Progenitor cell of endocrine pancreas (in vitro differentiated cells): Measurements from ENCODE around the gene NAA35. TPM values are rescaled to one million over a fixed set of nuclear protein-coding genes. Genes with fewer than 3 reads are reported as not detected.

Experiments
- DNase-seq: peaks from one replicate; pipeline ENCODE4 v3.0.0; 2021; ENCODE audit warnings: low spot score; ENCODE audit not compliant: unreplicated experiment
- H3K27ac Mint-ChIP-seq: 2 replicates; pipeline ENCODE4 v1.8.0; 2021; ENCODE audit warnings: mild to moderate bottlenecking, moderate library complexity, mixed read lengths
- H3K27me3 Mint-ChIP-seq: 2 replicates; pipeline ENCODE4 v1.8.0; 2021; ENCODE audit warnings: mixed read lengths
- H3K36me3 Mint-ChIP-seq: 2 replicates; pipeline ENCODE4 v1.8.0; 2022; ENCODE audit warnings: mixed read lengths; ENCODE audit not compliant: insufficient read depth
- H3K4me1 Mint-ChIP-seq: 2 replicates; pipeline ENCODE4 v1.8.0; 2021; ENCODE audit warnings: low read depth, mixed read lengths
- H3K4me3 Mint-ChIP-seq: 2 replicates; pipeline ENCODE4 v1.8.0; 2021; ENCODE audit warnings: low read depth, mild to moderate bottlenecking, moderate library complexity, mixed read lengths
- H3K9me3 Mint-ChIP-seq: 2 replicates; pipeline ENCODE4 v1.8.0; 2021; ENCODE audit warnings: low read depth, mixed read lengths
- total RNA-seq: library from RNA; stranded (reverse); gene quantifications from 2 replicates; pipeline ENCODE4 v1.2.1, GENCODE V29; 2021
- TF ChIP-seq, protein P1 (sequence below): fragments of 200-600 bp; sonication (generic); IDR thresholded peaks from one replicate; pipeline ENCODE4 v1.5.0; 2021; ENCODE audit warnings: antibody characterized with exemption, mild to moderate bottlenecking; ENCODE audit not compliant: unreplicated experiment

Gene NAA35
- total RNA-seq, 1 donor from 2014 or later = 37.3 TPM

DNA sequence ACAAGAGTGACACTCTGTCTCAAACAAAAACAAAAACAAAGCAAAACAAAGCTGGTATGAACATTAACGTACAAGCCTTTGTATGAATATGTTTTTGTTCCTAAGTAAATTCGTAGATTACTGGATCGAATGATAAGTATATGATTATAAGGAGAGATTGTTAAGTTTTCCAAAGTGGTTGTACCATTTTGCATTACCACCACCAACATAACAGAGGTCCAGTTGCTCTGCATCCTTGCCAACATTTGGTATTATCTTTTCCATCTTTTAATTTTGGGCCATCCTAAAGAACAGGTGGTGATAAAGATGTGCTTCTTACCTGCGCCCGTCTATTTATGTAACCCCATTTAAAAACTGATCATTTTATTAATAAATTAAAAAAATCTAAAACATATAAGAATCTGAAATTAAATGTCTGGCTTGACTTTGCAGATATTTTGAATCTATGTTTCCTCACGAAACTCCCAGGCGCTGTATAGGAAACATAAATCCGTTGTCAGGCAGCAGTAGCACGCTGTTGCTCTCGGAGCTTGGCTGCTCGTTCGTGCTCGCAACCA is 593 bp upstream of the NAA35 start:
- H3K27ac Mint-ChIP-seq = peak overlapping the region; percentile 97
- no peaks in the 10 kb centered on the region for H3K27me3 Mint-ChIP-seq
- H3K9me3 Mint-ChIP-seq = peaks cover 8% of the 10 kb centered on the region
- no peak overlapping the region for H3K4me3 Mint-ChIP-seq
- H3K36me3 Mint-ChIP-seq = peaks cover 11% of the 10 kb centered on the region
- peaks cover 18% of the 10 kb centered on the region for H3K4me1 Mint-ChIP-seq
- no peak for DNase-seq
- TF ChIP-seq, protein P1, sequence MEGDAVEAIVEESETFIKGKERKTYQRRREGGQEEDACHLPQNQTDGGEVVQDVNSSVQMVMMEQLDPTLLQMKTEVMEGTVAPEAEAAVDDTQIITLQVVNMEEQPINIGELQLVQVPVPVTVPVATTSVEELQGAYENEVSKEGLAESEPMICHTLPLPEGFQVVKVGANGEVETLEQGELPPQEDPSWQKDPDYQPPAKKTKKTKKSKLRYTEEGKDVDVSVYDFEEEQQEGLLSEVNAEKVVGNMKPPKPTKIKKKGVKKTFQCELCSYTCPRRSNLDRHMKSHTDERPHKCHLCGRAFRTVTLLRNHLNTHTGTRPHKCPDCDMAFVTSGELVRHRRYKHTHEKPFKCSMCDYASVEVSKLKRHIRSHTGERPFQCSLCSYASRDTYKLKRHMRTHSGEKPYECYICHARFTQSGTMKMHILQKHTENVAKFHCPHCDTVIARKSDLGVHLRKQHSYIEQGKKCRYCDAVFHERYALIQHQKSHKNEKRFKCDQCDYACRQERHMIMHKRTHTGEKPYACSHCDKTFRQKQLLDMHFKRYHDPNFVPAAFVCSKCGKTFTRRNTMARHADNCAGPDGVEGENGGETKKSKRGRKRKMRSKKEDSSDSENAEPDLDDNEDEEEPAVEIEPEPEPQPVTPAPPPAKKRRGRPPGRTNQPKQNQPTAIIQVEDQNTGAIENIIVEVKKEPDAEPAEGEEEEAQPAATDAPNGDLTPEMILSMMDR = no peak

GRCh38 chr9:85941622-85941940 is 635 bp downstream of the NAA35 start:
- peak overlapping the region; percentile 94 for H3K27ac Mint-ChIP-seq

DNA sequence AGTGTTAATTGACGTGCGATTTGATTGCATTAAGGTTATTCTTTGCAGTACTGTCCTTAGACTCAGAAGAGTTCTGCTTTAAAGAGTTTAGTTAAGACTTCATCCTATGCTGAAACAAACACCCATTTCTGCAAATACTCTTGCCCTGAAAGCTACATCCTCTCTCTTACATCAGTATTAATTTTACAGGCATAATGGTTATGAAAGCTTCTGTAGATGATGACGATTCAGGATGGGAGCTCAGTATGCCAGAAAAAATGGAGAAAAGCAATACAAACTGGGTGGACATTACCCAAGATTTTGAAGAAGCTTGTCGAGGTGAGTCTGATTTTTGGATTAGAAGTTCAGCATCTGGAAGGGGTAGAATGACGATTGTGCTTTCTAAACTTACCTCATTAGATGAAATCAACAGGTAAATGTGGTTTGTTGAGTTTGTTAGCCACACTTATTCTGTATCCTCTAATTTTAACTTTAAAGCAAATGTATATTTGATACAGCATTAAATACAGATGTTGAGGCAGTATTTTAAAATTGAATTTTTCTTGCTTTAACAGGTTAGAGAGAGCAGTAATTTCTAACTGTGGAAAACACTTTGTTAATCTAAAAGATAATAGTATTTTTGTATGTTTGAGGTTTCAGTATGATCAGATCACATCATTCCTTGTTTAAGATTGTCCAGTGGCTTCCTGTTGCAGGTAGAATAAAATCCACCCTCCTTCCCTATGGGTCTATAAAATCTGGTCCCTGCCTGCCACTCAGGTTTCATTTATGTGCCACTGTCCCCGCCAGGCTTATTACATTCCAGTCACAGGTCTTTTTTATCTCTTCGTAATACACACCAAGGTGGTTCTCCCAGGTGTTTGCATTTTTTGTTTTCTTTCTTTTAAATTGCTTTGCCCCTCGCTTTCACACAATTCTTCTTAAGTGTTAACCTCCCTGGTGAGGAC is 1.3 kb downstream of the NAA35 start:
- DNase-seq = no peak
- H3K4me3 Mint-ChIP-seq = no peak overlapping the region
- no peaks in the 10 kb centered on the region for H3K27me3 Mint-ChIP-seq
- peak overlapping the region; percentile 94 for H3K27ac Mint-ChIP-seq
- TF ChIP-seq, protein P1 = no peak
- H3K9me3 Mint-ChIP-seq = peaks cover 3% of the 10 kb centered on the region
- H3K4me1 Mint-ChIP-seq = peaks cover 15% of the 10 kb centered on the region
- peaks cover 23% of the 10 kb centered on the region for H3K36me3 Mint-ChIP-seq

More at GRCh38 chr9:85941622-85941940, 635 bp downstream of the NAA35 start:
- peaks cover 18% of the 10 kb centered on the region for H3K36me3 Mint-ChIP-seq
- peaks cover 18% of the 10 kb centered on the region for H3K4me1 Mint-ChIP-seq
- DNase-seq = no peak
- TF ChIP-seq, protein P1 = no peak
- peaks cover 3% of the 10 kb centered on the region for H3K9me3 Mint-ChIP-seq
- H3K27me3 Mint-ChIP-seq = no peaks in the 10 kb centered on the region
- H3K4me3 Mint-ChIP-seq = no peak overlapping the region

DNA sequence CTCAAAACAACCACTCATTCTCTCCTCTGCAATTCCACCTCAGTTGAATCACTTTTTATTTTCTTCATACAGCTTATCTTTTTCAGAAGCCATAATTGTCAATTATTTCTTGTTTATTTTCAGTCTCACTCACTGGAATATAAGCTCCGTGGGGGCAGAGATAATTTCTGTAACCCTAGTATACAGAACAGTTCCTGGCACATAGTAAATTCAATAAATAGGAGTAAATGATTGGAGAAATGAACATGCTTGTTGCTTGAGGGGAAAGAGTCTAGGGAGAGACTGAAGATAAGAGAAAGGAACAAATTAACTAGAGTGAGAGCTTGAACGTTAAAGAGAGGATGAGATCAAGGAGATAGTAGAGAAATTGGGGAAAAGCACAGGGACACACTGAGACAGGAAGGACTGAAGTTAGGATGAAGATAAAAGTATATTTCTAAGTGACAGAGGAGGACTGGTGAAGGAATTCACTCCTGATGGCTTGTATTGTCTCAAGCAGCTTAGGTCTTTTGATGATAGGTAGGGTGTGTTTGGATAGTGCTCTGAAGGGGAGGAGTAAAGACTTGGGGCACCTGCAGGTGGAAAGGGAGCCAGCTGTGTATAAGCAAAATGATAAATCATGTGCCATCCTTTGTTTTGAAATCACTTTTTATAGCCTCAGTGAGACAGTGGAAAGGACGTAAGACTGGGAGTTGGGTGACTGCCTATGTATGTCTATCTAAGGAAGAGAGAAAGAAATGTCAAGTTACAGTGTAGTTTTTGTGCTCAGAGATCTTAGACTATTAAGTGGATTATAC is 2.2 kb downstream of the NAA35 start:
- Mint-ChIP-seq H3K27ac (no peak overlapping the region), H3K27me3 (no peaks in the 10 kb centered on the region), H3K36me3 (peaks cover 23% of the 10 kb centered on the region), H3K9me3 (peaks cover 3% of the 10 kb centered on the region), H3K4me1 (peaks cover 11% of the 10 kb centered on the region), H3K4me3 (no peak overlapping the region)
- TF ChIP-seq, protein P1 = no peak
- DNase-seq = no peak

- Mint-ChIP-seq H3K9me3 (peaks cover 3% of the 10 kb centered on the region), H3K27ac (no peak overlapping the region), H3K4me1 (peaks cover 12% of the 10 kb centered on the region), H3K27me3 (no peaks in the 10 kb centered on the region), H3K4me3 (no peak overlapping the region), H3K36me3 (peaks cover 26% of the 10 kb centered on the region)
- DNase-seq = no peak
- TF ChIP-seq, protein P1 = no peak
Observed at GRCh38 chr9:85943757-85944430, 2.9 kb downstream of the NAA35 start.
